ENCODE results near the gene SEZ6.

The SEZ6 gene

GRCh38 chr17:28907709-28908475 lies 97.9 kb downstream of the SEZ6 start:
- DNase-seq = peak; percentile 61 to 79
- no peak for TF ChIP-seq POLR2A (IDR thresholded peaks at IDR 0.05; ENCODE audit: low read length)
- TF ChIP-seq GATA1 (IDR thresholded peaks at IDR 0.05; ENCODE audit: low read depth, low read length) = no peak

GRCh38 chr17:28906706-28907438 lies 99.0 kb downstream of the SEZ6 start:
- TF ChIP-seq GATA1 (IDR thresholded peaks at IDR 0.05; ENCODE audit: low read depth, low read length) = no peak
- peak; percentile 59 for TF ChIP-seq POLR2A (IDR thresholded peaks at IDR 0.05; ENCODE audit: low read length)
- peak; percentile 82 to 85 for DNase-seq

- TF ChIP-seq POLR2A (IDR thresholded peaks at IDR 0.05; ENCODE audit: low read length) = no peak
- no peak for TF ChIP-seq GATA1 (IDR thresholded peaks at IDR 0.05; ENCODE audit: low read depth, low read length)
- peak in 1 of 2 experiments; percentile 57 for DNase-seq
Measured at GRCh38 chr17:28906276-28906675, 99.6 kb downstream of the SEZ6 start.

Data from erythroblast (primary cell).